ENCODE measurements around the gene DHX58. TPM values are rescaled to one million over a fixed set of nuclear protein-coding genes. Genes with fewer than 3 reads are reported as not detected.

The DHX58 gene
- total and polyA plus RNA-seq, 11 donors, result 1.8 to 17.3 (median 3.7) TPM

GRCh38 chr17:42107124-42107523 lies 5.4 kb downstream of the DHX58 start:
- no peaks in the 10 kb centered on the region for H3K27me3 ChIP-seq
- H3K27ac ChIP-seq, result no peak overlapping the region
- H3K36me3 ChIP-seq, result peaks cover 0 to 72% (median 5%) of the 10 kb centered on the region in 9 donors
- H3K4me3 ChIP-seq, result peak overlapping the region in 7 of 12 donors; percentile 22 to 53 (median 29)
- H3K9me3 ChIP-seq, result no peaks in the 10 kb centered on the region
- intact Hi-C loops (cut with DNase I), result no loop called here
- 72 to 82% (median 78%) methylated on average over 6 of the region's 6 CpGs for WGBS, 4 donors
- H3K4me1 ChIP-seq, result peaks cover 0 to 21% (median 9%) of the 10 kb centered on the region in 12 donors
- DNase-seq, result no peak
- no peak for TF ChIP-seq CTCF (IDR thresholded peaks at IDR 0.05)
- TF ChIP-seq POLR2A (IDR thresholded peaks at IDR 0.05), result no peak
- no peak for ATAC-seq

- Histone ChIP-seq H3K36me3 (peaks cover 0 to 72% (median 5%) of the 10 kb centered on the region in 9 donors), H3K4me1 (peaks cover 0 to 10% (median under 1%) of the 10 kb centered on the region in 12 donors), H3K27me3 (no peaks in the 10 kb centered on the region), H3K9me3 (no peaks in the 10 kb centered on the region), H3K4me3 (no peak overlapping the region), H3K27ac (no peak overlapping the region)
- ATAC-seq (no peak), DNase-seq (no peak)
- 86 to 96% (median 94%) methylated on average over 2 of the region's 2 CpGs for WGBS, 4 donors
- intact Hi-C loops (cut with DNase I), result no loop called here
- no peak for TF ChIP-seq CTCF (IDR thresholded peaks at IDR 0.05)
- TF ChIP-seq POLR2A (IDR thresholded peaks at IDR 0.05), result no peak
Measured at GRCh38 chr17:42106009-42106408, 6.5 kb downstream of the DHX58 start.

GRCh38 chr17:42104264-42104663 lies 8.2 kb downstream of the DHX58 start:
- H3K9me3 ChIP-seq, result no peaks in the 10 kb centered on the region
- intact Hi-C loops (cut with DNase I), result loop anchor here in 6 of 10 donors (5.0 kb wide), 4 partner anchors 37 to 142 kb away; partner anchors contain the start of gene CNP (in 1 of the 6)
- WGBS, 4 donors, result 68 to 72% (median 72%) methylated on average over 3 of the region's 3 CpGs
- no peak overlapping the region for H3K27ac ChIP-seq
- no peak for DNase-seq
- TF ChIP-seq POLR2A (IDR thresholded peaks at IDR 0.05) (no peak), CTCF (IDR thresholded peaks at IDR 0.05) (no peak)
- H3K4me1 ChIP-seq, result peaks cover 0 to 9% (median 0%) of the 10 kb centered on the region in 12 donors
- H3K36me3 ChIP-seq, result peaks cover 0 to 60% (median 5%) of the 10 kb centered on the region in 9 donors
- H3K27me3 ChIP-seq, result no peaks in the 10 kb centered on the region
- no peak overlapping the region for H3K4me3 ChIP-seq
- no peak for ATAC-seq

- Histone ChIP-seq H3K27me3 (peaks cover 0 to 4% (median under 1%) of the 10 kb centered on the region in 9 donors), H3K9me3 (no peaks in the 10 kb centered on the region), H3K27ac (no peak overlapping the region), H3K4me1 (peaks cover 0 to 11% (median 0%) of the 10 kb centered on the region in 12 donors), H3K36me3 (peaks cover 0 to 53% (median 5%) of the 10 kb centered on the region in 9 donors), H3K4me3 (no peak overlapping the region)
- DNase-seq (peak in 1 of 5 donors; percentile 23), ATAC-seq (no peak)
- intact Hi-C loops (cut with DNase I), result loop anchor here in 6 of 10 donors (5.0 kb wide), 4 partner anchors 36 to 141 kb away; partner anchors contain the start of gene CNP (in 1 of the 6)
- WGBS, 4 donors, result 84 to 91% (median 86%) methylated on average over 10 to 11 of the region's 11 CpGs
- TF ChIP-seq POLR2A (IDR thresholded peaks at IDR 0.05) (no peak), CTCF (IDR thresholded peaks at IDR 0.05) (no peak)
Measured at GRCh38 chr17:42103221-42103954, 9.1 kb downstream of the DHX58 start.
